ENCODE data around the gene IZUMO1.
A peak's percentile ranks its signal among the peaks of the same experiment; 100 is the strongest.

IZUMO1 gene

DNA sequence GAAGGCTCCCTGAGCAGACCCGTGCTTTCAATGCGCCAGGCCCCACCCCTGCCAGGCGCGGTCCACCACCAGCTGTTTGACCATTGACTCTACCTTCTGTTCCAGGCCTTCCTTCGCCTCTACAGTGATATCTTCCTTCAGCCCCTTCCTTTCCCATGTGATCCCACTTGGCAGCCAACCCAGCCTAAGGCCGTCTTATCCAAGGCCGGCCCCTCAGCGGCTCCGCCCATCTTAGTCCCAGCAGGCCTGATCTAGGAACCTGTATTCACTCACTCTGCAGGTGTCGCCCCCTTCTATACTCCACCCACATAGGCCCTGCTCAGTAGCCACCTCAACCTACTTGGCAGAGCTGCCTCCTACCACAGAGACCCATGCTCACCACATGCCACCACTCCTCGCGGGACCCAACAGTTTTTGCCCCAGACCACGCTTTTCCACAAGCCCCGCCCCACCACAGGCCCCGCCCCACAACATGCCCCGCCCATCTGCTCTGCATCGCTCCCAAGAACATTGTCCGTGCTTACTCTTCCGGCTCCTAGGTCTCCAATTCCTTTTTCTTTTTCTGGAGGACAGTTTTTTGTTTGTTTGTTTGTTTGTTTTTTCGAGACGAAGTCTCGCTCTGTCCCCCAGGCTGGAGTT lies 9.2 kb downstream of the IZUMO1 start:
- H3K27me3 ChIP-seq (ENCODE audit: insufficient read depth, low read length): no peaks in the 10 kb centered on the region; the same call in 1 of the 2 replicates
- H3K36me3 ChIP-seq (ENCODE audit: insufficient read depth, low read length): no peaks in the 10 kb centered on the region
- no peaks in the 10 kb centered on the region for H3K79me2 ChIP-seq (ENCODE audit: control insufficient read depth, insufficient read depth, low read length, unreplicated experiment)
- H2AFZ ChIP-seq (ENCODE audit: low read length, unreplicated experiment): no peak overlapping the region
- H3K4me1 ChIP-seq (ENCODE audit: control insufficient read depth, insufficient read depth, low read length, unreplicated experiment): no peaks in the 10 kb centered on the region
- no peak overlapping the region for H3K4me3 ChIP-seq (ENCODE audit: low read depth, low read length)
- no peak overlapping the region for H3K27ac ChIP-seq (ENCODE audit: low read depth, low read length)

GRCh38 chr19:48735031-48735615 lies 11.6 kb downstream of the IZUMO1 start:
- Histone ChIP-seq H3K36me3 (ENCODE audit: insufficient read depth, low read length) (no peaks in the 10 kb centered on the region), H2AFZ (ENCODE audit: low read length, unreplicated experiment) (no peak overlapping the region), H3K4me3 (ENCODE audit: low read depth, low read length) (no peak overlapping the region), H3K27me3 (ENCODE audit: insufficient read depth, low read length) (no peaks in the 10 kb centered on the region; the same call in 1 of the 2 replicates), H3K4me1 (ENCODE audit: control insufficient read depth, insufficient read depth, low read length, unreplicated experiment) (no peaks in the 10 kb centered on the region), H3K79me2 (ENCODE audit: control insufficient read depth, insufficient read depth, low read length, unreplicated experiment) (no peaks in the 10 kb centered on the region), H3K27ac (ENCODE audit: low read depth, low read length) (no peak overlapping the region)

GRCh38 chr19:48734625-48735024 lies 12.1 kb downstream of the IZUMO1 start:
- H2AFZ ChIP-seq (ENCODE audit: low read length, unreplicated experiment): no peak overlapping the region
- H3K4me1 ChIP-seq (ENCODE audit: control insufficient read depth, insufficient read depth, low read length, unreplicated experiment): no peaks in the 10 kb centered on the region
- no peak overlapping the region for H3K27ac ChIP-seq (ENCODE audit: low read depth, low read length)
- H3K4me3 ChIP-seq (ENCODE audit: low read depth, low read length): no peak overlapping the region
- no peaks in the 10 kb centered on the region for H3K36me3 ChIP-seq (ENCODE audit: insufficient read depth, low read length)
- no peaks in the 10 kb centered on the region for H3K27me3 ChIP-seq (ENCODE audit: insufficient read depth, low read length)
- H3K79me2 ChIP-seq (ENCODE audit: control insufficient read depth, insufficient read depth, low read length, unreplicated experiment): no peaks in the 10 kb centered on the region

DNA sequence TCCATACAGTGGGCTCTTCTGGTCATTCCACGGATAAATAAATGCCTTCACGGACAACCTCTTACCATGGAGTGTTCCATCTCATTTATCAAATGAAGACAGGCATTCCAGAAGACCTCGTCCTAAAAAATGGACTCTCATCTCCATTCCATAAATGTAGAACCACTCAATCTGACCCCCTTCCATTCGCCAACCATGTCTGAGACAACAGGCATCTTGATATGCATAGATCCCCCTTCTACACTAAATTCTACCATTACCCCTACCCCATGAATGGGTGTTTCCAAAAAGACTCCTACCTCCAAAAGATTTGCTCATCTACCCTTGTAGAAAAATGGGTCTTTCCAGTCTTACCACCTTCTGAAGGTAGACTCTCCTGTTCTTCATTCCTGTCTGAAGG lies 15.3 kb downstream of the IZUMO1 start:
- no peaks in the 10 kb centered on the region for H3K4me1 ChIP-seq (ENCODE audit: control insufficient read depth, insufficient read depth, low read length, unreplicated experiment)
- H3K36me3 ChIP-seq (ENCODE audit: insufficient read depth, low read length): peaks cover 5% of the 10 kb centered on the region; the same call in 1 of the 2 replicates
- no peaks in the 10 kb centered on the region for H3K27me3 ChIP-seq (ENCODE audit: insufficient read depth, low read length)

DNA sequence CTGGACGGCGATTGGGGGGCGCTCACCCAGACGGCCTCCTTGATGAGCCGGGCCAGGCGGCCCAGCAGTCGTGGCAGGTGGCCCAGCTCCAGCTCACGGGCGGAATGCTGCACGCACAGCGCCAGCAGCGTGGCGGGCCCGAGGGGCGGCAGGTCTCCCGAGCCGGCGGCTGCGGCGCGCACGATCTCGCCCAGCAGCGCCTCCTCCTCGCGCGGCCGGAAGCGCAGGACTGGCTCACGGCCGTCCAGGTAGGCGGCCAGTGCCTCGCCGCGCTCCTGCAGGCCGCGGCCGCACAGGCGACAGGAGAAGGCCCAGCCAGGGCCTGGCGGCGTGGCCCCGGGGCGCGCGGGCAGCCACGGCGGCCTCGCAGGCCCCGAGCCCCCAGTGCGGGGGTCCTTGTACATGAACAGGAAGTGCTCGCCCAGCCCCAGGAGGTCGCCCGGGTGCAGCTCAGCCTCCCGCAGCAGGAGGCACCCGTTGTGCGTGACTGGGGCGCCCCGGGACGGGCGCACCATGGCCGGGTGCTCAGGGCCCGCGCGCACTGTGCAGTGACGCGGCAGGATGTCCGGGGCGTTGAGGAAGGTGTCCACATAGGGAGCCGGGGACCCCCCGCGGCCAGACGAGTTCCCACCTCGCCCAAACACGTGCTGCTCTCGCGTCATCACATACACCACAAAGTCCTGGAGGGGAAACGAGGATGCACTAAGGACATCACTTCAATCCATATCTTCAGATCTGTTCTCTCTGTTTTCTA lies 17.6 kb downstream of the IZUMO1 start:
- H3K4me1 ChIP-seq (ENCODE audit: control insufficient read depth, insufficient read depth, low read length, unreplicated experiment): peaks cover 11% of the 10 kb centered on the region
- H3K27ac ChIP-seq (ENCODE audit: low read depth, low read length): peak overlapping the region; percentile 47
- no peaks in the 10 kb centered on the region for H3K27me3 ChIP-seq (ENCODE audit: insufficient read depth, low read length)
- peaks cover 5% of the 10 kb centered on the region; the same call in 1 of the 2 replicates for H3K36me3 ChIP-seq (ENCODE audit: insufficient read depth, low read length)
- H3K4me3 ChIP-seq (ENCODE audit: low read depth, low read length): peak overlapping the region; percentile 77
- H2AFZ ChIP-seq (ENCODE audit: low read length, unreplicated experiment): peak overlapping the region; percentile 38
- peaks cover 5% of the 10 kb centered on the region for H3K79me2 ChIP-seq (ENCODE audit: control insufficient read depth, insufficient read depth, low read length, unreplicated experiment)

More for the DNA sequence above, 15.3 kb downstream of the IZUMO1 start:
- Histone ChIP-seq H2AFZ (ENCODE audit: low read length, unreplicated experiment) (no peak overlapping the region), H3K79me2 (ENCODE audit: control insufficient read depth, insufficient read depth, low read length, unreplicated experiment) (peaks cover 5% of the 10 kb centered on the region), H3K4me3 (ENCODE audit: low read depth, low read length) (no peak overlapping the region), H3K27ac (ENCODE audit: low read depth, low read length) (no peak overlapping the region)

DNA sequence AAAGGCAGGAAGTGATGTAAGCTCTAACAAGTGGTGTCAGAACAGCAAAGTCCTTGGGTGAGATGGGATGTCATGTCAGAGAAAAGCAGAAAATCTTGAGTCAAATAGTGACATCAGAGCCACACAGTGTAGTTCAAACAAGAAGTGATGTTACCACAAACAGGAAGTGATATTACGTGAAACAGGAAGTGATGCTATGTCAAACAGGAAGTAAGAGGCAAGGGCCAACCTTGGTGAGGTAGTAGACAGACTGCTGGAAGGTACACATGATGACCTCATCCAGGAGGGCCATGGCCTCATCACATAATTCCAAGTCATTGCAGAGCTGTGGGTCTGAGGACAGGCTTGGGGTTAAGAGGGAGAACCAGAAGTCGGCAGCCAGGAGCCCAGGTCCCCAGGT lies 20.2 kb downstream of the IZUMO1 start:
- H3K27me3 ChIP-seq (ENCODE audit: insufficient read depth, low read length): no peaks in the 10 kb centered on the region
- peaks cover 11% of the 10 kb centered on the region for H3K4me1 ChIP-seq (ENCODE audit: control insufficient read depth, insufficient read depth, low read length, unreplicated experiment)
- H3K36me3 ChIP-seq (ENCODE audit: insufficient read depth, low read length): peaks cover 5% of the 10 kb centered on the region; the same call in 1 of the 2 replicates
- H3K27ac ChIP-seq (ENCODE audit: low read depth, low read length): no peak overlapping the region
- no peak overlapping the region for H2AFZ ChIP-seq (ENCODE audit: low read length, unreplicated experiment)
- no peak overlapping the region for H3K4me3 ChIP-seq (ENCODE audit: low read depth, low read length)
- H3K79me2 ChIP-seq (ENCODE audit: control insufficient read depth, insufficient read depth, low read length, unreplicated experiment): peaks cover 5% of the 10 kb centered on the region

- no peak overlapping the region for H3K4me3 ChIP-seq (ENCODE audit: low read depth, low read length)
- H3K27me3 ChIP-seq (ENCODE audit: insufficient read depth, low read length): no peaks in the 10 kb centered on the region
- H2AFZ ChIP-seq (ENCODE audit: low read length, unreplicated experiment): no peak overlapping the region
- H3K27ac ChIP-seq (ENCODE audit: low read depth, low read length): peak overlapping the region; percentile 89
- H3K79me2 ChIP-seq (ENCODE audit: control insufficient read depth, insufficient read depth, low read length, unreplicated experiment): peaks cover 5% of the 10 kb centered on the region
- H3K36me3 ChIP-seq (ENCODE audit: insufficient read depth, low read length): peaks cover 5% of the 10 kb centered on the region; the same call in 1 of the 2 replicates
- H3K4me1 ChIP-seq (ENCODE audit: control insufficient read depth, insufficient read depth, low read length, unreplicated experiment): peaks cover 11% of the 10 kb centered on the region
Measured at GRCh38 chr19:48724796-48725753, 21.6 kb downstream of the IZUMO1 start.

DNA sequence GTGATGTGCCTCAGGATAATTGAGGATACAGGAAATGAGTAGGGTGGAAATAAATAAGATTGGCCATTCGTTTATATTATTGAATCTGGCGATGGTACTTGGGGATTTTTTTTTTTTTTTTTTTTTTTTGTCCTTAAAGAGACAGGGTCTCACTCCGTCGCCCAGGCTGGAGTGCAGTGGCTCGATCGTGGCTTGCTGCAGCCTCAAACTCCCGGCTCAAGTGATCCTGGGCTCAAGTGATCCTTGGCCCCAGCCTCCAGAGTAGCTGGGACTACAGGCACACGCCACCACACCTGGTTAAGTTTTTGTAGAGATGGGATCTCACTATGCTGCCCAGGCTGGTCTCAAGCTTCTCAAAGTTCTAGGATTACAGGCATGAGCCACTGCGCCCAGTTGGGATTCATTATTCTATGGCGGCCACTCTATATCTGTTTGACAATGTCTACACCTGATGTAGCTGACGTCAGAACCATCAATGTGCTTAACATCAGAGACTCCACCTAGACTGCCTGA lies 24.5 kb downstream of the IZUMO1 start:
- no peak overlapping the region for H3K4me3 ChIP-seq (ENCODE audit: low read depth, low read length)
- no peak overlapping the region for H3K27ac ChIP-seq (ENCODE audit: low read depth, low read length)
- peaks cover 11% of the 10 kb centered on the region for H3K4me1 ChIP-seq (ENCODE audit: control insufficient read depth, insufficient read depth, low read length, unreplicated experiment)
- H3K79me2 ChIP-seq (ENCODE audit: control insufficient read depth, insufficient read depth, low read length, unreplicated experiment): no peaks in the 10 kb centered on the region
- H3K36me3 ChIP-seq (ENCODE audit: insufficient read depth, low read length): peaks cover 5% of the 10 kb centered on the region; the same call in 1 of the 2 replicates
- no peaks in the 10 kb centered on the region for H3K27me3 ChIP-seq (ENCODE audit: insufficient read depth, low read length)
- no peak overlapping the region for H2AFZ ChIP-seq (ENCODE audit: low read length, unreplicated experiment)

DNA sequence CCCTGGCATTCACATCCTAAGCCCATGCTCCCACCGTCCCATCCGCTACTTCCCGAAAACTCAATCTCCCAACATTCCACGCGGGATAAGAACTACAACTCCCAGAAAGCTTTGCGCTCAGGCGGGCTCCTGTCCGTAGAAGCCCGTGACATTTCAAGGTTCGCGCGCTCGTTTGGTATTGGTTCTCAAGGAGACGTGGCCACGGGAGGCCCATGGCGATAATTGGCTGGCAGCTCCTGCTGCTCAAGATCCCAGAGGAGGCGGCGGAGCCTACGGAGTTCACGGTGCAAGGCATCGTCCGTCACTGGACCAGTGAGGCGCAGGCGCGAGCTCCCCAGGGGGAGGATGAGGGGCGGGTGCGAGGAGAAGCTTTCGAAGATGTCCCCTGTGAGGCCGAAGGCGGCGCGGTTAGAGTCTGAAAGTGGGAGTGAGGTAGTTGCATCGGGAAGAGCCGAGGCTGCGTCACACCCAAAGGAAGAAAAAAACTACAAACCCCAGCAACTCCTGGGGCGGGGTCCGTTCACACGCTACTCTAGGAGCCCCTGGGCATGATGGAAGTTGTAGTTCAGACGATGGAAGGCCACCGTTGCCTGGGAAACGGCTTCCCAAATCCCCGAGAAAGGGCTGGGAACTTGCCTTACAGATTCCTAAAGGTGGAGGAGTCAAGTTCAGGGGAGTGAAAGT lies 26.0 kb downstream of the IZUMO1 start:
- Histone ChIP-seq H3K79me2 (ENCODE audit: control insufficient read depth, insufficient read depth, low read length, unreplicated experiment) (no peaks in the 10 kb centered on the region), H3K4me3 (ENCODE audit: low read depth, low read length) (peak overlapping the region; percentile 73), H3K27me3 (ENCODE audit: insufficient read depth, low read length) (no peaks in the 10 kb centered on the region), H3K27ac (ENCODE audit: low read depth, low read length) (peak overlapping the region; percentile 68), H3K36me3 (ENCODE audit: insufficient read depth, low read length) (no peaks in the 10 kb centered on the region), H3K4me1 (ENCODE audit: control insufficient read depth, insufficient read depth, low read length, unreplicated experiment) (peaks cover 18% of the 10 kb centered on the region), H2AFZ (ENCODE audit: low read length, unreplicated experiment) (no peak overlapping the region)
